ENCODE data around the gene IMPG2.

IMPG2 gene

DNA sequence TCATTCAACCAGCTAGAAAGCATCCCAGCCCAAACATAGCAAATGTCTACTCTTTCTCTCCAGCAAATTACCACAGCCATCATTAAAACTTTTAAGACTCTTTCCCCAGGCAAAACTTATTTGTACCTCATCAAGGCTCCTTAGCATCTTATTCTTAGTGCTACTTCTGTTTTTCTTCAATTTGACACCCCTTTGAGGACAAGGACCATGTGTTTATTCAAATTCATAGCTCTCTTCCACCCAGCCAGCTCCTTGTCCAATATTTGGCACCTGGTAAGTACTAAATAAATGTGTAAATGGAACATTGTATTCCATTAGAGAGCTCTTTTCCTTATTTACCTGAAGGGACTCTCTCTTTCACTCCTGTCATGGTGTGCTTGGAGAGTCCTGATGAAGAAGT lies 89.8 kb downstream of the IMPG2 start:
- no peak for DNase-seq

DNA sequence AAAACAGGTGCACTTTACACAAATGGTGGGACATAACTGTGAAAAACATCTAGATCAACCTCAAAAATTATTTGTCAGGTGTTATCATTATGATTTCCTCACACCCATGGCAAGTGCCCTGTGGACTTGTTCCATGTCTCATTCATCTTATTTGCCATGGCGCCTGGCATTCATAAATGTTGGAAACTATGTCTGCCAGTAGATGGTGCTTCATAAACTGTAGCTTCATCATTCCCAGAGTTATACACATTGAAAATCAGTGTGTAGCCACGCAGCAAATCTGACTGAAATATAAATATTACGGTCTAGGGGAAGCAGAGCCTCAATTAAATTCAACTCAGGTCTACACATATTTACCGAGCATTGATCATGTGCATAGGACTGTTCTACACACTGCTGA lies 90.7 kb downstream of the IMPG2 start:
- DNase-seq, result no peak

DNA sequence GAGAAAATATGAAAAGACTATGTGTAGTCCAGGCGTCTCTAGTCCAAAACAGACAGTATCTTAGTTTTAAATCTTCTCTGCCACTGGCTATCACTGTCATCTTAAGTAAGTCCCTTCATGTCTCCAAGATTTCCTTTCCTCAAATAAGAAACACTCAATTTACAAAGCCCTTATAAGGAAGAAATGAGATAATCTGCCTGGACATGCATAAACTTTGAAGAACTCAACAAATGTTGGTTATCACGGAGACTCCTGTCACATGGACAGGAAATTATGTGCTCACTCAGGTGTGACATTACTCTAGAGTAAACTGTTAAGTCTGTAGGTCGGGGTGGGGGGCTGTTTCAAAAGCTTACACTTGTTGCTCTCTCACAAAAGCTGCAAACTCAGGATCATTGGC lies 91.9 kb downstream of the IMPG2 start:
- DNase-seq, result no peak

DNA sequence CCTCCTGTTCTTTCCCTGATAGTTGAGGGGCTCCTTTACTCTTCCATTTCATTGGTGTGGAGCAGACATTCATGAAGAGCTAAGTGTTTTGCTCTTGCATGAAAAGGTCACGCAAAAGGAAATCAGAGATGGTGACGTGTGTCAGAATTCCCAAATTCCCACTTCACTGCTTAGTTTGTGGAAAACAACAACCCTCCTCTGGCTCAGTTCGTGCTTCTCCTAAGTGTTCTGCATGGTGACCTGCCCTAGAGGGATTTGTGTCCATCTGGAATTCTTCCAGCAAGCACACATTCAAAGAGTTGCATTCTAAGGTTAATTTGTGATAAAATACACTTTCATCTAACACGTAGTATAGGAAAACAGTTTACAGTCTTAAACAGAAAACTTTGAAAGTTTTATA lies 95.6 kb downstream of the IMPG2 start:
- DNase-seq, result no peak

DNA sequence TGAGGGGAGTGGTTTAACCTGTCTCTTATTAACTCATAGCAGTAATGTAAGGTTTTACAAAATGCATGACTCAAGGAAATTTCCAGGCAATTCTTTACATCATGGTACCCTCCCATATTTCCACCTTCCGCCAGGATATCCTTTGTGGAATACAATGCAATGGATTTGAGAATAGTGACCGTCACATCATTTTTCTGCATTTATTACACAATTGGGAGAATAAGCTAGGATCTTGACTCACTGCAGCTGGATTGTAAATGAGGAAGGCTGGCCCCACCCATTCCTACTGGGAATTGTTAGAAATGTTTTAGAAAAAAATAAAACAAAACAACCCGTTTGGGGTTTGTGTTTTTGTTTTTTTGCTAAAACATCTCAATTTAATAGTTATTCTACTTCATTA lies 97.4 kb downstream of the IMPG2 start:
- DNase-seq, result no peak

DNA sequence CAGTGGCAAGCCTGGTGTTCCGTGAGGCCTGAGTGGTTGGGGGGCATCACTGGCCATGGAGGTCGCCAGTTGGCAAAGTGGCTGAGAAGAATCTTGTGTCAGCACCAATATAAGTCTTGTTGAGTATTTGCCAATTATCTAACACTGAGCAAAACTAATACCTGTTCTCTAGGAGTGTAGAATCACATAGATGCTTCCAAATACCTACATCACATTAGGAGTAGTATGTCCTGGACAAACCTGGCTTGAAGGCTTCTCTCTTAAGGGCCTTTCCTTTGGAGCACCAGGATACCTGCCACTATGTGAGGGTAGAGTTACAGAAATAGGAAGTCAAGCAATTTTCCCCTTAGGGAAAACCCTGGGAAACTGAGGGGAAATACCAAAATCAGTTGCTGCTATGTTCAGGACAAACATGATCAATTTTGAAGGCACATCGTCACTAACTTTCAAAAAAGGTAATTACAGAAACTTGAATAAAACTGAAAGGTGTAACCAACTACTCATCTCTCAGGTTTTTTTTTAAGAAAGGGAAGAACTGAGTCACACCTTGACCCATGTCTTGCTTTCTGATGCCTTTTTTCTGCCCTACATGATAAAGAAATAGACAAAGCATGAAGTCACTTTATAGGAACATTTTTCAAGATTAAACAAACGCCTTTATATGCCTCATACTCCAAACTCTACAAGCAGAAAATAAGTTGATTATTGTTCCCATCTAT lies 100.4 kb downstream of the IMPG2 start:
- DNase-seq, result no peak

DNA sequence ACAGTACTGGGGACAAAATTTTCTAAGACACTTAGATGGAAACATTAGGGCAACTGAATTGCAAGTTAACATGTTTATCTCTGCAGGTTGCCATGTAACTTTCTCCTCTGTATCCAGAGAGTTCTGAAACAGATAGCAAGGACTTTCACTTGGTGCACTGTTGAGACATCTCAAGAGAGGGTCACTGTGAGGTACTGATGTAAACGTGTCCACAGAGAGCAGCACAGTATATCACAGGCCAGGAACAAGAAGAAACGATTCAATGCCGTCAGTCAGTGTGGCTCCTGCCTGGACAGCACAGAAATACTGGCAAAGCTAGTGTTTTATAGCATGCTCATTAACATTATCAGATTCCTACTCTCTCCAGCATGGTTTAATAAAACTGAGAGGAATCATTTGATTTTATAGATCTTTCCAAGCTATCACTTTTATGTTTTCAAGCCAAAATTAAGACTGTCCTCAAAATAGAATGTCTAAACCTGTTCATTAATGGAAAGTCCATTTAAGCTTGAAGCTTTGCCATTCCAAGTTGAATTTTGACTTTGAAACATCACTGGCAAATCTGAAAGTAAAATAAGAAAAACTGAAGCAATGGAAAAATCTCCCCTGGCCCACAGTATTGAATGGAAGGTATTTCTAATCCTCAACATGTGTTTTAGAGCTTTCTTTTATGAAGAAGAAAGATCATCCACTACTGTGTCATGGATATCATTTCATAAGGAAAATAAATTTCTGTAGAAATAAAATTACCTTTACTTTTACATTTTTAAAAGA lies 102.7 kb downstream of the IMPG2 start:
- no peak for DNase-seq

DNA sequence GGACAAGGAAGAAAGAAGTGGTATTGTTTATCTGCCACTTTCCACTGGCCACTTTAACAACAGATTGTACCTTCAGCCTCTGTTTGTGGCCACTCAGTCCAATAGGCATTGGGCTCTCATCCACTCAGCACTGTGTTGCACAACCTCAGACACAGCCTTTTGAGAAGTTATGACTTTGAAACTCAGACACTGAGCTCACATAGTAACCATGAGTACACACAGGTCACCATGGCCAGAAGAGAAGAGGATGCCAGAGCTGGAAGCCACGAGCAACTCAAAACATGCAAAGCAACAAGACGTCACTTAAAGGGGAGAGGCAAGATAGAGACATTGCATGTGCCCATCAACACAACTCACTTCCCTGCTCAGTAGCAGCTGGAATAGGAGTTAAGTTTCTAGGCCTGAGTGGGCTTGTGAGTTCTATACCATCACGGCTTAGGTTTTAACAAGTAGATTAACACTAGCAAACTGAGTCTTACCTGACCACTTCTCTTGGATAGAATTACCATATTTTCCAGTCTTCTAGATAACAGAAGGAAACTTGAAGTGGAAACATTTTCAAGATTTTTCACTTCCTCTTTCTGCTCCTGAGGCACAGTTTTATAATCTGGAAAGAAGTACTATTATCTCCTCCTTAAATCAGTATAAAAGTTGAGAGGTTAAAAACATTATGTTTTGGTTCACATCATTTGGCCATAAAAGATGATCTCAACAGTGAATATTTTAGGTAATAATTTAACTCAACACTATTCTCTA lies 103.5 kb downstream of the IMPG2 start:
- DNase-seq, result no peak

DNA sequence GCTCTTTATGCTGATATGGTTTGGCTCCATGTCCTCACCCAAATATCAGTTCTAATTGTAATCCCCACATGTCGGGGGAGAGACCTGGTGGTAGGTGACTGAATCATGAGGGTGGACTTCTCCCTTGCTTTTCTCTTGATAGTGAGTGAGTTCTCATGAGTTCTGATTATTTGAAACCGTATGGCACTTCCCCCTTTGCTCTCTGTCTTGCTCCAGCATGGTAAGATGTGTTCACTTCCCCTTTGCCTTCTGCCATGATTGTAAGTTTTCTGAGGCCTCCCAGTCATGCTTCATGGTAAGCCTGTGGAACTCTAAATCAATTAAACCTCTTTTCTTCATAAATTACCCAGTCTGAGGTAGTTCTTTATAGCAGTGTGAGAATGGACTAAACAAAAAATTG lies 107.6 kb downstream of the IMPG2 start:
- DNase-seq, result no peak

DNA sequence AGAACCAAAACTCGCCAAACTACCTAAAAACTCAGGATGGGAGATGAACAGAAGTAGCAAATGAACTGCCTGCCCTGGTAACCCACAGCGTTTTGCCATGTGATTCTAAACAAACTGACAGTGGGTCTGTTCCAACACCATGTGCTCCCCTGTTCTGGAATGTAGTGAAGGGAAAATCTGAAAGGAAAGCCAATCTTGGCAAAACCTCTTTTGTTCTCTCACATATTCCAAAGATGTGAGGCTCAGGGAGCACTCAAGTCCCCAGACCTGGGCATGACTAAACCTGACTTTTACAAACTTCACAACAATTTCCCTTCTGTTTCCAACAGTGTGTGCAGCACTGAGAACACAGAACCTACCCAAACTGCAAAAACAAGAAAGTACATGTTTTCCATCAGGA lies 116.1 kb downstream of the IMPG2 start:
- no peak for DNase-seq

DNA sequence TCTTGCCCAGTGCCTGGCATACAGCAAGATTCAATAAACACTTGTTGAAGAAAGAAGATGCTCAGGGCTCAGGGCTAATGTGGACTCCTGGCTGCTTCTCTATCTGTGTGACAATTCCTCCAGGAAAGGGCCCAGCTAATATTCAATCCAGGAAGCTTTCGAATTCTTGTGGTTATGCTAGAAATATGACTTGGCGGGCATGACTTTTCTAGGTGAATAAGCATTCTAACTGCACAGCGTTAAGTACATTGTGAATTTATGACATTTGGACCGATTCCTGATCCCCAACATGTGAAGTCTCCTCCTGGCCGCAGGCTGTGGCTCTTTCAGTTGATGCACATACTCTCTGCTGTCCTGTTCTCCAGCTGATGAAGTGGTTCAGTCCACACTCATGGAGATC lies 117.0 kb downstream of the IMPG2 start:
- DNase-seq, result no peak

DNA sequence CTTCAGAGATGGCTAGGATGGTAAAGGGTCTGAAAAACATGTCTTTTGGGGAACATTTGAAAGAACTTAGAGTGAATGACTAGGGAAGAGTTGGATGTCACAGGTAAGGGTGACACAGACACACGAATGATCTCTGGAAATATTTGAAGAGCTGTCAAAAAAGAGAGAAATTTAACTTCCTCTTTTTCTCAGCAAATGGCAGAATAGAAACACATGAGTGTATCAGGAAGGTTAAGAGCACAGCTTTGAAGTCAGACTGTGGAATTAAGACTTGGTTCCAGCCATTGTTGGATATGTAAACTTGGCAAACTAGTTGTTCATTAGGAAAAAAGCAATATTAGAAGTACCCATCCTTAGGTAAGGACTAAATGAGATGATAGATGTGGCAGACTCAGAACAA lies 117.7 kb downstream of the IMPG2 start:
- DNase-seq, result no peak

DNA sequence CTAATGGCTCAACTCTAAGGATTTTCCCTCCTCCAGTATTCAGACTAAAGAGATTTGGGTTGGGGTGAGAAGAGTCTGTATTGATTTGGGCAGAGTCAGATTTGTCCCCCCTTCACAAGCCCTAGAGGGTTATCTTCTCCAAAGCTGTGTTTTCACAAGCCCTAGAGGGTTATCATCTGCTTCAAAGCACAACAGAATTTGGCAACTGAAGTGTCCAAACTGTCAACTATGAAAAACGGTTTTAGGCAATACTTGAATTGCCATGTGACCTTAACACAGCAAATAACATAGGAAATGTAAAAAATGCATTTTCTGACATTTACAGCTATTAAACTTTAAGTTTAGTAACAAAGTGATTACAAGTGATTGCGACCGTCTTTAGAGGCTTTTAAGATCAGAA lies 119.9 kb downstream of the IMPG2 start:
- DNase-seq, result no peak

DNA sequence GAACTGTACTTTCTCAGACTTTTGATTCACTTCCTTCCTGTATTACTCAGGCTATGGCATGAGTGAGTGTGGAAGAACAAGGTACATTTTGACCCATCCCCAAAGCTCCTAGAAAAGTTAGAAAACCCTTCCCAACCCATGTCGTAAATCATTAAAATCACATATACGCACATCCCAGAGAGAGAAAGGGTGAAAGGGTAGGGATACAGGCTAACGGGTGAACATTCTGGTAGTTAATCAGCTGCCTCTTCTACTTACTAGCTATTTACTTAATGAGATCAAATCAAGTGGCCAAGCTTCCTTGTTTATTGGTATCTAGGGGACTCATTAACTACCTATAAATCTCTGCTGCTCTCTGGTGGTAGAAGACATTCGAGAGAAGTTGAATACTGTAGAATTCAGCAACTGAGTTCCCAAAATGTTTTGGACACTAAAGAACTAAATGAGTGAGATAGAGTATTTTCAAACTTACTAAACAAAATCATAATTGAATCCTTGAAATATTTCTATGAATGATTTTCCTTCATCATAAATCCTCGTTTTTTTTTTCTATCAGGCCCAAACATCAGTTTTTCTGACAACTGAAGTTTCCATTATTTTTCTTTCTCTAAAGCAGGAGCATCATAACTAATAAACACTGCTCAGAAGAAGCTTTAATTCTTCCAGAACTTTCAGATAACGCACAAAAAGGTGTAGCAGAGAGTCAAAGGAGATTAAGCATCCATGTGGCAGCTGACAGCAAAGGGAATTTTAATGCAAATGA lies 124.2 kb downstream of the IMPG2 start:
- DNase-seq, result no peak

DNA sequence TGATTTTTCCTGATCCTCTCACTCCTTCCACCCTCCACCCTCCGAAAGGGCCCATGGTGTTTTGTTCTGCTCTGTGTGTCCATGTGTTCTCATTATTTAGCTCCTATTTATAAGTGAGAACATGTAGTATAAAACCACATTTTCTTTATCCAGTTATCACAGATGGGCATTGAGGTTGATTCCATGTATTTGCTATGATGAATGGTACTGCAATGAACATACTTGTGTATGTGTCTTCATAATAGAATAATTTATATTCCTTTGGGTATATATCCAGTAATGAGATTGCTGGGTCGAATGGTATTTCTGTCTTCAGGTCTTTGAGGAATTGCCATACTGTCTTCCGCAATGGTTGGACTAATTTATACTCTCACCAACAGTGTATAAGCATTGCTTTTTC lies 126.0 kb downstream of the IMPG2 start:
- DNase-seq, result no peak

DNA sequence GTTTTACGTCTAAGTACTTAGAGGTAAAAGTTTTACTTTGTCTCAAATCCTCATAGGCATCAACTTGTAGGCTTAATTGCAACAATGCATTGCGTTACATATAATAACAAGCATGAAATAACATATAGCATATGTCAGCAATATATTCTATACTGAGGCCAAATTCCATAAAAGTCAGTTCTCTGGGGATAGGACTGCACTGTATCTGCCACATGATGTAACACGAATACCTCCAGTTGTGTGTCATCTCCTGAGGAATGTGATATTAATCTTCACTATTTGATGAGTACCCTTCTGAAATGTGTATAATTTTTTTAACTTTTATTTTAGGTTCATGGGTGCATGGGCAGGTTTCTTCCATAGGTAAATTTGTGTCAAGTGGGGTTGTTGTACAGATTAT lies 126.4 kb downstream of the IMPG2 start:
- no peak for DNase-seq

DNA sequence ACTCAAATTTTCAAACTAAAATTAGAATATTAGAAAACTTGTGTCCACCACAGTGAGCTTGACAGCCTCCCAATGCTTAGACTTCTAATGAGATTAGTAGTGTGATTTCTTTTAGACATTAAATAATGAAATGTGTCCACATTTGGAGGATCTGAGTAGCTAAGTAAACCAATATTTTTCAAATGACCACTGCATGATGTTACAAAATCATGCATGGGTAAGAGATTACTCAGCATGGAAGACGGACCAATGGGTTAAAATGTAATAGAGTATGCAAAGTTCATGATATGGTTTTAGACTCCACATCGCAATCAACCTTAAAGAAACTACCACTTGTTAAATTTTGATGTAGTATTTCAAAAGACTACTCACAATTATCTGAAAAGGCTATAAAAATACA lies 130.6 kb downstream of the IMPG2 start:
- DNase-seq, result no peak

DNA sequence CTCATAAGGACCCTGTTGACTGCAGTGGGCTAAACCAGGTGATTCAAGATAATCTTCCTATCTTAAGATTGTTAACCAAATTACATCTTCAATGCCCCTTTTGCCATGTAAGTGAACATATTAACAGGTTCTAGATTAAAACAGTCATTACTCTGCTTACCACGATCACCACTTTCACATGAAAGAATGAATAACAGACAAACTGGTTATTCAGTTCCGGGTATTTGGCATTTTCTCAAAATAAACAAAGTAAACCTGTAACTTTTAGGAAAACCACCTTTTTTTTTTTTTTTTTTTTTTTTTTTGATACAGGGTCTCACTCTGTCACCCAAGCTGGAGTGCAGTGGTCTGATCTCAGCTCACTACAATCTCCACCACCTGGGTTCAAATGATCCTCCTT lies 131.2 kb downstream of the IMPG2 start:
- no peak for DNase-seq

DNA sequence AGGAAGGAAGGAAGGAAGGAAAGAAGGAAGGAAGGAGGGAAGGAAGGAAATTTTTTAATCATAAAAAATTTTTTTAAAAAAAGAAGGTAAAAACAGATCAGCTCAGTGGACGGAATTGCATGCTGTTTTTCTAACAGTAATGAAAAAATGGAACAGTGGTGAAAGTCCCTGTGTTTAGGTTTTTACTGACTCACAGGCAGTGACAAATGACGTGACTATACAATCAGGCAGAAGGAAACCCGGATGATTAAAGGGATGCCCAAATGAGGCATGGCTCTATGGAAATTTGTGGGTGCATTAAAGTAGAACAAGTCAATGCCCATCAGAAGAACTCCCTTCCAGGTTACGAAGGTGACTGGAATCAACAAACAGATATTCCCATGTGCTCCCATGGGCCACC lies 135.0 kb downstream of the IMPG2 start:
- no peak for DNase-seq

DNA sequence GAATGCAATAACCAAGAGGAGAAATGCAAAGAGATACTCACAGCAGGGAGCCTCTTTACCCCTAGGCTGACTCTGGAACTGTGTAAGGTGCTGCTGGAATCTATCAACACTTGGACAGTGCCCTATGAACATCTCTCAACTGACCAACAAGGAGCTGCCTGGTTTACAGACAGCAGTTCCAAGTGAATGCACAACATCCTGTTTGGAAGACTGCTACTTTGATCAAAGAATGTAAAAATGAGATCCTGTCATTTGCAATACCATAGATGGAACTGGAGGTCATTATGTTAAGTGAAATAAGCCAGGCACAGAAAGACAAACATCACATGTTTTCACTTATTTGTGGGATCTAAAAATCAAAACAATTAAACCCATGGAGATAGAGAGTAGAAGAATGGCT lies 136.3 kb downstream of the IMPG2 start:
- no peak for DNase-seq

DNA sequence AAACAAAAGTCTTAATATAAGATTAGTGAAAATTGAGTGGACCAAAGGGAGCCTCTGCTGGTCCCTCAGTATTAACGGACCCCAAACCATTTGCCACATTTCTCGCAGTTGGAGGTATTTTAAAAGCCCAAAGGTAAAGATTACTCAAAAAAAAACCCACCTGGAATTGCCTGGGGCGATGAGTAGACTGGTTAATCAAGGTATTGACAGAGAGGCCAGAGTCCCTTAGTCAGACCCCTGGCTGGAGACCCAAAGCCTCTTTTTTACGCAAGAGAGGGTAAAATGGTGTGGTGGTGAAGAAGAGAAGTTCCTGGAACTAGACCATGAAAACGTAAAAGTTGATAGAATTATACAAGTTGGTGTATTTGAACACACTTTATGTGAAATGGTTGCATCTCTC lies 137.2 kb downstream of the IMPG2 start:
- no peak for DNase-seq

DNA sequence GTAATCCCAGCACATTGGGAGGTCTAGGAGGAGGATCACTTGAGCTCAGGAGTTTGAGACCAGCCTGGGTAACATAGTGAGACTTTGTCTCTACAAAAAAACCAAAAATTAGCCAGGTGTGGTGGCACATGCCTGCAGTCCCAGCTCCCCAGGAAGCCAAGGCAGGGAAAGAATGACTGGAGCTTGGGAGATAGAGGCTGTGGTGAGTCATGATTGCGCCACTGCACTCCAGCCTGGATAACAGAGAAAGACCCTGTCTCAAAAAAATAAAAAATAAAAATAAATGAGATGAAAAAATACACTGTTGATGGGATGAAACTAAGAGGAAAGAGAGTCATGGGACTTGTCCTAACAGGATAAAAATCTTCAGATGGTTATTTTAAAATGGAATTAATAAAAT lies 137.6 kb downstream of the IMPG2 start:
- DNase-seq, result no peak

DNA sequence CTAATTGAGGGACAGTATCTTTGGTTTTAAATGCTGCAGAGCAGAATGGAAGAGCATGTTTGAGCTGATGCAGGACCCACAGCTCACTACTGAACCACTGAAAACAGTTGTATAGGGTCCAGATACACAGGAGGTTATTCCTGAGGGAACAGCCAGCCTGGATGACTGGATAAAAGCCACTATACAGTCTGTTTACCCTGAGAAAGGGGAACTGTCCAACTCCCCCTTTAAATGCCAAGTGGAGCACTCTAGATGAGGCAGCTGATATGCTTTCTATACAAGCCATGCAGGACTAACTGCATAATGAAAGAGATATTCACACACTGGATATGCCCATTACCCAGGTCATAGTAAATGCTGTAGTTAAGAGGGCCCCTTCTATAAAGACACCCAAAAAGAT lies 138.6 kb downstream of the IMPG2 start:
- DNase-seq, result no peak

Measured in NCI-H1436 (cell line).